ENCODE results near the gene HHAT. TPM values are rescaled to one million over a fixed set of nuclear protein-coding genes. Genes with fewer than 3 reads are reported as not detected.
"Not testable (repeated sequence)": the region's sequence is repeated elsewhere in the genome, so short reads cannot be mapped to it uniquely, and the experiment has no call there.

Gene HHAT
- polyA plus RNA-seq, 4 donors: 12.2 to 16.6 (median 15.5) TPM

DNA sequence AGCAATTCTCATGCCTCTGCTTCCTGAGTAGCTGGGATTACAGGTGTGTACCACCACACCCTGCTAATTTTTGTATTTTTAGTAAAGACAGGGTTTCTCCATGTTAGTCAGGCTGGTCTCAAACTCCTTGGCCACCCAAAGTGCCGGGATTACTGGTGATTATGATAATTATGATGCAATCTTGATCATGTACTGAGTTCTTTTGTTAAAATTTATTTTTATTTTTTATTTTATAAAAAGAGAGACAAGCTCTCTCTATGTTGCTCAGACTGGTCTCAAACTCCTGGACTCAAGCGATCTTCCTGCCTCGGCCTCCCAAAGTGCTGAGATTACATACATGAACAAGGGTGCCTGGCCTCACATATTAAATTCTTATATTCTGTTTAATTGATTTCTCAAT is 25.6 kb downstream of the HHAT start:
- DNase-seq (ENCODE audit: low read depth in 4 of 4, low spot score in 3 of 4): not testable (repeated sequence)

DNA sequence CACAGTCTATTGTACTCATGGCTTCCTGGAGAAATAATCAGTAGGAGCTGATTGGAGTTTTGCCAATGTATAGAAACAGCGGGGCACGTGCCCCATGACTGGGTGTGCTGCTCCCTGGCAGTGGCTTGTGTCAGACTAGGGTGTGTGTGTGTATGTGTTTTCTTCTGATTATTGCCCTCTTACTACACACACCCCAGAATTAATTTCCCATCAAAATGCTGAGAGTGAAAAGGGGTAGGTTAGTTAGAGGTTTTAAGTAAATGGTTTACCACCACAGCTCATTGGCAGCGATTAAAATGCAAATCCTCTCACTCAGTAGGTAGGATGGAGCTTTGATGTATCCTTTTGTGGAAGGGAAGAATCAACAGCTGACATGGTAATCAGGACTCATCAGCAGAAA is 29.9 kb downstream of the HHAT start:
- no peak for DNase-seq (ENCODE audit: low read depth in 4 of 4, low spot score in 3 of 4)

DNA sequence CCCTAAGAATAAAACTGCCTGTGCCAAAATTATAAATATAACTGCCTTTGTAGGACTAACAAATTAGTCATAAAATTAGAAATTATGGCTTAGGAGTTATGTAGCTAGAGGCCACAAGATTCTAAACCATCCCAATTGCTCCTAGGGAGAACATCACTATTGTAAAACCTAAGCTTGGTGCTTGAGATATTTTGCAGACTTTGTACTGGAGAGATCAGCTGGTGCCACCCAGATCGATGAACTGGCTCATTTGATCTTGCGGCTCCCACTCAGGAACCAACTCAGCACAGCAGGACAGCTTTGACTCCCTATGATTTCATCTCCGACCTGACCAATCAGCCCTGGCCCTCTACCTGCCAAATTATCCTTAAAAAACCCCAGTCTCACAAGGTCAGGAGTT is 30.6 kb downstream of the HHAT start:
- DNase-seq (ENCODE audit: low read depth in 4 of 4, low spot score in 3 of 4): no peak

DNA sequence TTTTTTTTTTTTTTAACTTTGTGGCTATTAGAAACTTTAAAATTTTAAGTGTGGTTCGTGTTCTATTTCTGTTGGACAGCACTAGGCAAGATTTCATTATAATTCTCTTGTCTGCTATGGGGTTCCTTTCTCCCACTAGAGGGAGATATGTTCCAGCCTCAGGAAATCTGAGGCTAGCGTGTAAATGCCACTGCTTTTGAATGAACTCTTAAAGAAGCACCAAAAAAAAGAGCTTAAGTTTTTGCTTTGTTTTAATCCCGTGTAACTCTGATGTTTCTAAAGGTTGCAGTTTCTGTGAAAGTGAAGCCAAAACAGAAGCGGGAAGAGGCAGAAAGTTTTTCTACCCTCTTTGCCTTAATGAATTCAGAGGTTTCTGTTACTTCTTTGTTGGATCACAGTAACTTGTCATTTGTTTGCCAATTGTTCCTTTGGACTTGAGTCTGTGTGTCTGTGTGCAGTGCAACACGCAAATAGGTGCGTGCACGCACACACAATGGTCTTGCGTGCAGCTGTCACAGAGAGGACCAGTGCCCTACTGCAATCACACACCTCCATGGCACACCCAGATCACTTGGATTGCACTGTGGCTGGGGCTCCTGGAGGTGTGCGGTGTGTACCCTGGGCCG is 32.3 kb downstream of the HHAT start:
- no peak for DNase-seq (ENCODE audit: low read depth in 4 of 4, low spot score in 3 of 4)

DNA sequence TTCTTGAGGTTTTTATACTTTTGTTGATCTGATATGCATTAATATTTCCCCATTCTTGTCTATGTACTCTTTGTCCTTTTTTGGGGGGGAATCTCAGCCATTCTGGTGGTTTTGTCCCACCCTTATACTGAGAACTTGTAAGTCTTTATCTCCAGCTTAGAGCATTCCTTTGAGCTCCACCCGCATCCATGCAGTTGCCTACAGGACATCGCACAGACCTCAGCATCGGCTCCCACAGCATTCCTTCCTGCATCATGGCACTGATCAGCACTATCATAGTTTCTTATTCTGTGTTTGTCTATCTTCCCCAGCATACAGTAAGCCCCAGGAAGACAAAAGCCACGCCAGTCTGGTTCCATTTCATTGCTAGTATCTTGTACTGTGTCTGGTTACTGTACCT is 33.0 kb downstream of the HHAT start:
- DNase-seq (ENCODE audit: low read depth in 4 of 4, low spot score in 3 of 4): no peak

DNA sequence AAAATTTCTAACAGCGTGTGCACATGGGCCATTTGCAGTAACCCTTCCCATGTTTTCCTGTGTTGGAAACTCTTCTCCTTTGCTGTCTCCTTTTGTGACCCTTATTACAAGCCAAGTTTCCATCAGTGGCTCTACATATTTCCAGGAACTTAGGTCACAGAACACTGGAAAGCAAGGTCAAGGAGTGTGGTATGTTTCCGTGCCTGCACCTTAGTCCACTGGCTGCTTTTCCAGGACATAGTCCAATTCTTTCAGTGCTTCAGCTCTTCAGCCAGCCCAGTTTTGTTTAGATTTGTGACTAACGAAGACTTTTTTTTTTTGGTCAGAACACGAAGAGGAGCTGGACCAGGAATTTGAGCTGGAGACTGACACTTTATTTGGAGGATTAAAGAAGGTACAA is 33.8 kb downstream of the HHAT start:
- no peak for DNase-seq (ENCODE audit: low read depth in 4 of 4, low spot score in 3 of 4)

DNA sequence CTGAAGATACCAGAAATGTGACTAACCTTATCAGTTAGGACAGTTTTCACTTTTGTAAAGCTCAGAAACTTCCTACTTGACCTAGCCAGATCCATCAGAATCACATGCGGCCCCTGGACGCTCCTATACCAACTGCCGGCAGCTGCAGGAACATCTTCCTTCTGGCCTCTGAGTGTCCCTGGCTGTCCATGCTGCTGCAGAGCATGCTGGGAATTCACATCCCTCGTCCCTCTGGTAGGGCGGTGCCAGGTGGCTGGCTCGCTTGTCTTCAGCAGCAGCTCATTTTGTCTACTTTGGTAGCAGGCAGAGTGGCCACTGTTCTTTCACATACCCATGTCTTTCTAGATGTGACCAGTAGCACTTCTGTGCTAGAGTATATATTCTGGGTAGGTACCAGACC is 34.4 kb downstream of the HHAT start:
- DNase-seq (ENCODE audit: low read depth in 4 of 4, low spot score in 3 of 4): no peak

DNA sequence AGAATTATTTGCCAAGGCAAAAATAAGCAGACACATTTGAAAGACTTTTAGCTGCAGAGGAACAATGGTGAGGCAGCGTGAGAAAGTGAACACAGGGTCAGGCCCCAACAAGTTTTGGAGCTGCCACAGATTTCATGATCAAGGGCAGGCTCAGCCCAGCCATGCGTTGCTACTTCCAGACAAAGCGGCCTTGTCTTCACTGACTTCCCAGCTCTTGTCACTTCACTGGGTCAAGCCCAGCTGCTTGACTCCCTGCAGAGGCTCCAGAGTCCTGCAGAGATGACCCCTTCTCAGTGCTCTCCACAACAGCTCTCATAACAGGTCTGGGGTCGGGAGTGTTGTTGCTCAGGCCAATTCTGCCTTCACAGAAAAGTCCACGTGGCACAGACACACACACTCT is 35.8 kb downstream of the HHAT start:
- DNase-seq (ENCODE audit: low read depth in 4 of 4, low spot score in 3 of 4): no peak

DNA sequence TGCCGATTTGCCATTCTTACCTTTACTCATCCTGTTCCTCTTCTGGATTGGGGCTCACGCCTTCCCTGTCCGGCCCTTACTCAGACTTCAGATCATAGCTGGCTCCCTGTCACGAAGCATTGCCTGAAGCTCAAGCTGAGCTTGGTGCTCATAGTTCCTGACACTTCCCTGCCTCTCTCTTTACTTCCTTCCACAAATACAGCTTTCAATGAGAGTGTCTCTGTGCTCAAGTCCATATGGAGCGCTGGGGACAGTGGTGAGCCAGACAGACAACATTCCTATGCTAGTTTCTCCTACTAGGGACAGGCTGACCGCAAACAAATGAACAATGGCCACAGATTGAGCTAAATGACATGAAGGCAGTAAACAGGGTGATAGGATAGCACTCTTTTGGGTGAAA is 38.1 kb downstream of the HHAT start:
- no peak for DNase-seq (ENCODE audit: low read depth in 4 of 4, low spot score in 3 of 4)

DNA sequence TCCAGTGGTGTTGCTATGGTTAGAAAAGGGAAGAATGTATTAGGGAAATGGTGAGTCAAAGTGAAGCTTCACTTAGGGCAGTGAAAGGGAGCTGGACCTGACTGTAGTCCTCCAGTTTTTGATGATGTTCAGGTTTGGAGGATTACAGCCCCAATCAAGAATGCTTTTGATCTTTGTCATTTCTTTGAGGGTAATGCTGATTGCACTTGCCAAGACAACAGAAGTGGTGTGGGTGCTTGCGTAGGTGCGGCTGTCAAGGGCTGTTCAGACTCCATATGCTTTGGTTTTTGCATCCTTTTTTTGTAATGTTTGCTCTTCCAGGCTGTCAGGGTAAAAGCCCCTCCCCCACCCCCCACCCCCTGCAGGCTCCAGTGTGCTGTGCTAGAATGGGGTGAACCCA is 38.9 kb downstream of the HHAT start:
- DNase-seq (ENCODE audit: low read depth in 4 of 4, low spot score in 3 of 4): no peak

DNA sequence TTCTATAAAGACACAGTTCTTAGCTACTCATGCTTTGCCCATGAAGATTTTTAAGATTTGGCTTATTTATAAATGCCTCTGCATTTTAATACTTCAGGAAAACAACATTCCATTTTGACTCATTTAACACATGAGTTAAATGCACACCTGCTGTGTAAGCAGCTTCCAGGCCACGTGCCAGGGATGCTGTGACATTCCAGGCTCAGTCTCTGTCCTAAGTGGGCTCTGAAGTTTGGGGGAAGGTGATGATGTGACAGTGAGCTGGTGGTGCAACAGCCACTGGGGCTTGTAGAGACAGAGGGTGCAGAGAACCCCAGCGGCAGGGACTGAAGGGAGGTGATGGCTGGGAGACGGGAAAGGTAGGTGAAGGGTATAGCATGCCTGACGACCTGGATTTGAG is 40.7 kb downstream of the HHAT start:
- DNase-seq (ENCODE audit: low read depth in 4 of 4, low spot score in 3 of 4): no peak

DNA sequence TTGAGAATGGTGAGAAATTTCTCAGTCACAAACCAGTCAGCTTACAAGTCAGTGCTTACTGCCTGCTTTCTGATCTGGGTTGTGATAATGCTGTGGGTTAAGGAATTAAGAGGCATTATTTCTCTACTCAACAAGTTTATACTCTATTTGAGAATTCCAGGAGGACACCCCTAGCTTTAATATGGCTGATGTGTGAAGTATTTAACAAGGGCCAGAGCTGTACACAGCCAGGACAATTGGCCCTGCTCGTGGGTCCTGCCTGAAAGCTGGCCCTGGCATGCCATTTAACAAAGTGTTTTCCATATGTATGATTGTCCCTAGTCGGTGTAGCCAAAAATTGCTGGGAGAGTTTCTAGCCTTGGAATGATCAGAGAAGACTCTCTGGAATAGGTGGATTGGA is 43.2 kb downstream of the HHAT start:
- no peak for DNase-seq (ENCODE audit: low read depth in 4 of 4, low spot score in 3 of 4)

DNA sequence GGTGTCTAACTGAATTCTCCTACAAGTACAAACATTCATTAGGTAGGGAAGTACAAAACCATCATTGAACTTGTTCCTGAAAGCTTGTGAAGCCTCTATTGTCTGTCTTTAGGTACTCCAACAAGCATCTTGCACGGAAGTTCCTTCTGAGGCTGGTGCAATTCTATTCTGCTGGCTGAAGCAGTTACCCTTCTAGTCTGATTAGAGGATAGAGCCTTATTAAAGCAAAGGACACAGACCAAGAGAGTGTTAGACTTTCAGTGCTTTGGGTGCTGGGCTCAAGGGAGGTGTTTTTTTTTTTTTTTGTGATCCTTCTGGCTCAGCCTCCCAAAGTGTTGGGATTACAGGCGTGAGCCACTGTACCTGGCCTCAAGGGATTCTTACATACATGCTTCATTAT is 43.8 kb downstream of the HHAT start:
- no peak for DNase-seq (ENCODE audit: low read depth in 4 of 4, low spot score in 3 of 4)

DNA sequence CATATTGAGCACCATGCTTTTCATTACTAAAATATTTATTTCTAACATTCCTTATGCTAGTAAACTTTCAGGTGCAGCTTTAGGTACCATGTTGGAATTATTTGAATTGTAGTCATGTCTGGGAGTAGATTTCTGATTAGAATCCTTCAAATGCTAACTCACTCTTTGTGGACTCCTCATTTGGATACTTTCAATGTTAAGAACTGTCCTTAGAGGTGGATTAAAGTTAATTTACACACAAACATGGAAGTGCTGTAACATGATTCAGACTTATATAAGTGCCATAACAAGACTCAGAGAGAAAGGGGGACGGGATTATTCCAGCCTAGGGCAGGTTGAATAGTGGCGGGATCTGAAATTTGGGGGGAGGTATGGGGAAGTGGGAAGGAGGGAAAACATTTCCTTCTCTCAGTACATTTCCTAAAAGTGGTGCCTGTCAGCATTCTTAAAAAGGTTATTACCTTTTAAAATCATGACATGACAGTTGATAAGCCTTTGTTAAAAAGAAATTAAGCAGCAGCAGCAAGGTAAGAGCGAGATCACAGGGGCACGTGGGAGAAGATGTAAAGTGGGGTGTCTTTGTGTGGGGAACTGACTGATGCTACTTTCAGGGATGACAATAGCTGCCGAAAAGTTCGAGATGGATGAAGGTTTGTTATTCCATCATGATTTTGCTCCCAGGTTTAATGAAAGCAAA is 44.4 kb downstream of the HHAT start:
- DNase-seq (ENCODE audit: low read depth in 4 of 4, low spot score in 3 of 4): no peak

DNA sequence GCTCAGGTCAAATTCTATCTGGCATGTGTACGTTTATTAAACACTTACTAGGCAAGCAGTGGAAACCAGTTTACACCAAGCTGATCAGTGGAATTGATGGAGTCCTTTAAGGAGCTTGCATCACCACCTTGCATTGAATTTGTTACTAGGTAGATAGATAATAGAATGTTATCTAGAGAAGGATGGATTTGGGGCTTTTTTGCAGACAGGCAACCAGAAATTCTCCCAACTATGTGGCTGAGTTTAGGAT is 44.9 kb downstream of the HHAT start:
- no peak for DNase-seq (ENCODE audit: low read depth in 4 of 4, low spot score in 3 of 4)

DNA sequence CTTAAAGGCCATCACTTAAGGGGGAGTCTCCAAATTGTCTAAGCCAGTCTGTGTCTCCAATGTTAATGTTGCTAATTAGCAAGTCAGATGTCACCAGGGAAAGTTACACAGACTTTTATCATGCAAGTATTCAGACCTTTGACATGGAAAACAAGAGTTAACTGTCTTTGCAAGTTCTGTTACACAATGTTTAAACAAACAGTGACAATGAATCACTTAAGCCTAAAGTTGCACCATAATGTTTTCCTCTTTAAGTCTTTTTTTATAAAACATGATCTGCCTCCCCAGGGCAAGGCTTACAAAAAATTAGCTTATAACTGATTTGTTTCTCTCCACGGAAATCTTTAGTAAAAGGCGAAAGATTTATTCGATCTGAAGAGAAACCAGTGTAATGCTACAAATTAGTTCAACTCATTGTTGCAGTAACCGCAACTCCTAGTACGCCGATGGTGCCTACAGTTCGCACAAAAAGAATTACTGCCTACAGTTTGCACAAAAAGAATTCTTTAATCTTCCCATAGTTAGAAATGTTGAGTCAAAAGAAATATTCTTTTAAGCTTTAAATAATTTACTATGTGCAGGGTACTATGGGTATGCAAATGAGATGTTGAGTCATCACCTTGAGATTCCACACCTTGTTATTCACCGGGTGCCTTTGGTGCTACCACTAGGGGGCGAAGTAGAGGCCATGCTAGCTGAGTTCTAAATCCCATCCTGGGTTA is 45.3 kb downstream of the HHAT start:
- DNase-seq (ENCODE audit: low read depth in 4 of 4, low spot score in 3 of 4): no peak

DNA sequence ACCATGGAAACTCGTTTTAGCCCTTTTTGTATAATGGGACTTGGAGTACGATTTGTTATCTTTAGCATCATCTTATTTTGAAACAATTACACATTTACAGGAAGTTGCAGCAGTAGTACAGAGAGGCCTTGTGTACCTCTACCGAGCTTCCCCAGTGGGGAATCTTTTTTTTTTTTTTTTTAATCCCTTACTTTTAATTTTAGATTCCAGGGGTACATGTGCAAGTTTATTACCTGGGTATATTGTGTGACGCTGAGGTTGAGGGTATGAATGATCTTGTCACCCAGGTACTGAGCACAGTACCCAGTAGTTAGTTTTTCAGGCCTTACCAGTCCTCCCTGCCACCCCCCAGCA is 45.9 kb downstream of the HHAT start:
- DNase-seq (ENCODE audit: low read depth in 4 of 4, low spot score in 3 of 4): no peak

DNA sequence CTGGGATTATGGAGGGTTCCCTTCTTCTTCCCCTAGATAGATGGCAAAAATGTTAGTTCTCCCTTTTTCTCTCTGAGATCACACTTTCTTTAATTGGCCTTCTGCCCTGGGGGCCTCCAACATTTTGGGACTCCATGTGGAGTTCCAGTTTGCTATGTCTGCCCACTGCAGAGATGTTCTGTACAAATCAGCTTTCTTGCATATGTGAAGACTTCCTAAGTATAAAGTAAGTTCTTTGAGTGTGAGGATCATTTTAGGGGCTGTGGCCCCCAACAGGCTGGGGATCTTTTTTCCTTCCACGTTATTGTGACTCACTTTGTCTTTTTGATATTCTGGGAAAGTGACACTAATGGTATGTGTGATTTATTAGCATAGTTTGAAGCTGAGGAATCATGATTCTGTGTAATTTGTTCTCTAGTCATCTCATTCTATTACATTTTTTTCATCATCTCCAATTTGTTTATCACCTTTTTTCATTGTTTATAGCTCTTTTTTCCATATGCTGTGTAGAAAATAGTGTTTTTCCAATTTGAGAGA is 48.2 kb downstream of the HHAT start:
- DNase-seq (ENCODE audit: low read depth in 4 of 4, low spot score in 3 of 4): no peak

DNA sequence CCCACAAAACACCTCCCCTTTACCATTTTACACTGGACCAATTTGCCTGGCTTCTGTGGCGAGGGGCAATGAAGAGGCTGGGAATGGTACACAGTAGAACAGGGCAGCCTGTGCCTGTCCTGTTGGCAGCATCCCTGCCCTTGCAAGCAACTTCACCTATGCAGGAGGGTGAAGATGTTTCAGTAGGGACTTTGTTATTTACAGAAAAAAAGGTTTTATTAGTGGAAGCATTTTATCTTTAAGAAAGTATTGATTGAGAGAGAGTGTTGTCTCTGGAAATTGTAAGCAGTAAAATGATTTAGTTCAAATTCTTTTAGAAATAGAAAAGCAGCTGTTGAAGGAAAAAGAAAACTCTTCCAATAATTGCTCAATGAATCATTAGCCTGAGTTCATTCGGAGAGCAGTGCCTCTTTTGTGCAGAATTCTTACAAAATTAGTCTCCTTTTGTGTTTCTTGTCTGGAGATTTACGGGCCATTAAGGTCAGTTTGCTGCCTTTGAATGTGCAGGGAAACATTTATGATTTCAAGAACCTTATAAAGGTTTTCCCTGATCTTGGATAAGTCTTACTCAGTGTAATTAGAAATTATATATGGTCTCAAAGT is 49.1 kb downstream of the HHAT start:
- DNase-seq (ENCODE audit: low read depth in 4 of 4, low spot score in 3 of 4): no peak

DNA sequence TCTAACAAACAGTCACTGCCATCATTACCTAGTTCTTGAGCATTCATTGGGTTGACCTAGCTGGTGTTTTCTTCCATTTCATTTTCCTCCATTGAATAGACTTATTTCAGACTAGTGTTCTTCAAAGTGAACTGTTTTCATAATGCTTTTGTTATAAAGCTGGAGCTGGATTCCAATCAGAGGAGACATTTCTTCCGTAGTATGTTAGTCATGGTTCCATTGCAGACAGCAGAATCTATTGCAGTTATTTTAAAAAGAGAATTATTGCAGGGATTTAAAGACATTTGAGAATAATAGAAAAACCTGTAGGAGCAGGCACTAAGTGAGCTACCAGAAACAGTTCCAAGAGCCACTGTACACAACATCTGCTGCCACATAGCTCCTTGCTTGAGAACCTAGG is 50.0 kb downstream of the HHAT start:
- DNase-seq (ENCODE audit: low read depth in 4 of 4, low spot score in 3 of 4): no peak

DNA sequence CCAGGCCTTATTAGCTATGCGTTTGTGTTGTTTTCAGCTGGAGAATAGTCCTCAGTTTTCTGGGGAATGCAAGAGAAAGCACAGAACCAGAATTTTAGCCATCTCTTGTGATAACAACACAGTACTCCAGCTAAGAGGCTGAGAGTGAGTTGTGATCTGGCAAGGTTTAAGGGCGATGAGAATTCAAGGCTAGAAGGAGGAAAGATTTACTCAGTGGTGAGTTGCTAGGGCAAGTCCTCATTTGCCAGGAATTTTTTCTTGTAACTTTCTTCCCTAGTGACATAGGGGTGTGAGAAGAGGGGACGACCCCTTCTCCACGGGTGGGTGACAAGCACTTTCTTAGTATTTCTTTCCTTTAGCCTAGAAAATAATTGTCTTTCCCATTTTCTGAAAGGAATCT is 53.2 kb downstream of the HHAT start:
- DNase-seq (ENCODE audit: low read depth in 4 of 4, low spot score in 3 of 4): no peak

DNA sequence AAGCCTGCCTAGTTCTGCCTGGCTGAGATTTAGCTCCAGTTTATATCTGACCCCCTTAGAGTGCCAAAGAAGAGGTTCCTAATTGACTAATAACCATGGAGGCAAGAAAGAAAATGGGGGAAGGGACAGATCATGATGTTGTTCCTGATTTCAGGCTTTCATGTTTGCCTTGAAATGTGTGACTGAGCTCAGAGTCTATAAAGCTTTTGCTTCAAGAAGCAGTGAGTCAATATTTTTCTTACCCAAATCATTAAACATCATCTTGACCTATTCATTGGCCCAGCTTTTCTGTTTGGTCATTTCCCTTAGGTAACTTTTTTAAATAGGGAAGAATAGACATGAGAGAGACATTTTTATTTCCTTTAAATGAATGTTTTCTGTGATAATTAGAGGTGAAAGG is 55.9 kb downstream of the HHAT start:
- DNase-seq (ENCODE audit: low read depth in 4 of 4, low spot score in 3 of 4): no peak
